Tibial nerve (tissue), 3 donors: ENCODE data around the gene B3GALT2.

Experiments
- CTCF ChIP-seq, 5 experiments: fragments of 200-600 bp in 3 of 5; fragments of 450-650 bp in 2 of 5; sonication (generic) in 3 of 5; IDR thresholded peaks; one replicate each; pipeline ENCODE4 v1.5.1; 2016 to 2019; ENCODE audit warnings: antibody characterized with exemption in 5 of 5, mild to moderate bottlenecking in 3 of 5, moderate library complexity in 2 of 5
- POLR2A ChIP-seq, 2 donors: fragments of 450-650 bp; IDR thresholded peaks; one replicate each; pipeline ENCODE4 v1.6.1; 2017; ENCODE audit warnings: antibody characterized with exemption in 2 of 2, mild to moderate bottlenecking in 2 of 2, moderate library complexity in 2 of 2

- no peak for TF ChIP-seq CTCF (IDR thresholded peaks at IDR 0.05)
- TF ChIP-seq POLR2A (IDR thresholded peaks at IDR 0.05), result no peak
Measured at GRCh38 chr1:193210996-193211395, 24.6 kb upstream of the B3GALT2 start.
